ENCODE results near the gene CYCS.

Gene CYCS

DNA sequence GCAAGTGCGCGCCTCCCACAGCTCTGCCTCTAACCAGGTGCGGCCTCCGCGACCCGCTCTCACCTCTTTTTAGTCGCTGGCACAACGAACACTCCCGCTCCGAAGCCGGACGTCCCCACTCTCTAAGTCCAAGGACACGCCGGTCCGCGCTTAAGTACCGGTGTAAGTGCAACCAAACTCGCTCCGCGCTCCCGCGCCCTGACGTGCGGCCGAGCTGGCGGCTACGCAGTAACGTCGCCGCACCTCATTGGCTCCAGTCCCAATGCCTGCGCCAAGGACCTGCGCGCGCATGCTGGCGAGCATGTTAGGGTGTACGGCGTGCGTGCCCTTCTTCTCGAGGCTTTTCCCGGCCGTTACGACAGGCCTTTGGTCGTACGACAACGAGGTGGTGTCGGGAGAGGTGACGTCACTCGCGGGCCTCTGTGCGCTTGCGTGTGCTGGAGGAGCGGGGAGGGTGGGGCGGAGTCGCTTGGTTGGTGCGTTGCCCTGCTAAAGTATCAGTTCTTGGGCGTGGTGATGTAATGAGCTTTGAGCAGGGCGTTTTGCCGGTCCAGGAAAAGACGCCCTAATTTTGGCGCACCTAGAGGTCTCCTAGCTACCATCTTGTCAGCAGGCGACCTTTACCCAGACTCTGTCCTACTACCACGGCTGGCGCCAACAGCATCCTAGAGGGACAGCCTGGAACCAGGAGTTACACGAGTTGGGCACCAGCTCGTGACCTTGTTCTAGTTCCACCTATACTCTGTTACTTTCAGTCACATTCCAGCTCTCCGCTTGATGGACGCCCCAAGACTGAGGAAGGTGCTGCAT, at the start of gene CYCS:
TSS of gene CYCS (minus strand) at position 124 of the 810 bp plus-strand sequence. CDS start 1,141 bp downstream, outside the sequence.
- H3K4me3 ChIP-seq (ENCODE audit: low read depth, low read length): peak within 1 kb of the TSS; percentile 95
- ChIA-PET CTCF (interaction anchor here (1.4 to 4.3 kb wide), 2 partner anchors 27 to 55 kb away, joined by 4 to 17 read pairs; no protein-coding TSS in a partner anchor), POLR2A (interaction anchor here (0.6 to 2.2 kb wide), 20 partner anchors 9 to 1075 kb away, joined by 3 to 11 read pairs (median 4); partner anchors contain the start of gene PALS2)
- peak; percentile 98 for DNase-seq (ENCODE audit: low read depth, low spot score)
- TF ChIP-seq, protein P1, sequence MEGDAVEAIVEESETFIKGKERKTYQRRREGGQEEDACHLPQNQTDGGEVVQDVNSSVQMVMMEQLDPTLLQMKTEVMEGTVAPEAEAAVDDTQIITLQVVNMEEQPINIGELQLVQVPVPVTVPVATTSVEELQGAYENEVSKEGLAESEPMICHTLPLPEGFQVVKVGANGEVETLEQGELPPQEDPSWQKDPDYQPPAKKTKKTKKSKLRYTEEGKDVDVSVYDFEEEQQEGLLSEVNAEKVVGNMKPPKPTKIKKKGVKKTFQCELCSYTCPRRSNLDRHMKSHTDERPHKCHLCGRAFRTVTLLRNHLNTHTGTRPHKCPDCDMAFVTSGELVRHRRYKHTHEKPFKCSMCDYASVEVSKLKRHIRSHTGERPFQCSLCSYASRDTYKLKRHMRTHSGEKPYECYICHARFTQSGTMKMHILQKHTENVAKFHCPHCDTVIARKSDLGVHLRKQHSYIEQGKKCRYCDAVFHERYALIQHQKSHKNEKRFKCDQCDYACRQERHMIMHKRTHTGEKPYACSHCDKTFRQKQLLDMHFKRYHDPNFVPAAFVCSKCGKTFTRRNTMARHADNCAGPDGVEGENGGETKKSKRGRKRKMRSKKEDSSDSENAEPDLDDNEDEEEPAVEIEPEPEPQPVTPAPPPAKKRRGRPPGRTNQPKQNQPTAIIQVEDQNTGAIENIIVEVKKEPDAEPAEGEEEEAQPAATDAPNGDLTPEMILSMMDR (IDR thresholded peaks at IDR 0.05; ENCODE audit: insufficient read depth, low read length, missing control alignments): no peak

- DNase-seq (ENCODE audit: low read depth, low spot score): no peak
- POLR2A ChIA-PET: no interaction called here
- TF ChIP-seq, protein P1 (IDR thresholded peaks at IDR 0.05; ENCODE audit: insufficient read depth, low read length, missing control alignments): no peak
- CTCF ChIA-PET: interaction anchor here (4.2 kb wide), 1 partner anchor 13 kb away, joined by 27 read pairs; no protein-coding TSS in a partner anchor
- H3K4me3 ChIP-seq (ENCODE audit: low read depth, low read length): no peak overlapping the region
These were observed 48.1 kb upstream of the CYCS start for GRCh38 chr7:25173184-25173583.

DNA sequence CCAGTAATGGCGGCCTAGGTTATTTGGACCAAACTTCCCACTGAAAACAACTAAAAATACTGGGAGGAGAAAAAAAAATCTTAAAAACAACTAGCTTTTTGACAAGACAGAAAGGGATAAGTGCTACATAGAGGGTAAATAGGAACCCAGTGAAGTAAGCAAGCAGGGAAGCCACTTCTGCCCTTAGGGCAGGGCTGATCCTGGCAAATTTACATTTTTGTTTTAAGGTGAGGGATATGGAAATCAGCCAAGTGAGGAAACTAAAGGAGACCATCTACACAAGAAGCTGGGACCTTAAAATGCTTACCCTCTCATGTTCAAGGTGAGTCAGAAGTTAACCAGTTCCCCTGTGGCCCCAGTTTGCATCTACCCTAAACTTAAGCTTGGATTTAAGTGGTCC, 46.5 kb upstream of the CYCS start:
- H3K4me3 ChIP-seq (ENCODE audit: low read depth, low read length): no peak overlapping the region
- POLR2A ChIA-PET: no interaction called here
- TF ChIP-seq, protein P1 (IDR thresholded peaks at IDR 0.05; ENCODE audit: insufficient read depth, low read length, missing control alignments): no peak
- CTCF ChIA-PET: interaction anchor here (1.0 to 3.3 kb wide), 4 partner anchors 9 to 45 kb away, joined by 3 to 22 read pairs (median 9); a partner anchor contains a TSS
- no peak for DNase-seq (ENCODE audit: low read depth, low spot score)

DNA sequence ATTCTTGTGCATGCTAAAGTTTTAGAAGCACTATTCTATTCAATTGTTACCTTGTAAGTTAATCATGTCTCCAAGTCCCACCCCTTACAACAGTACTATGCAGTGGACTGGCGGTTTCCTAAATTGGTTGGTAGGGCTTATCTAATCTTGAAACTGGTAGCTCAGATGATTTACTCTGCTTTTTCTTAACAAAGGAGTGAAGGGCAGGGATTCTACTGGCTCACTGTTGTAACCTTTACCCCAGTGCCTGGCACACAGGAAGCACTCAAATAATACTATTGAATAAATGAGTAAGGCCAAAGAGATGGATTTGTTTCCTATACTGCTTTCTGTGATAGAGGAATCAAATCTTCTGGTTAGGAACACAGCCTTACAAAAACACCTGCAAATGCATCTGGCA, 46.0 kb upstream of the CYCS start:
- POLR2A ChIA-PET: no interaction called here
- no peak for DNase-seq (ENCODE audit: low read depth, low spot score)
- TF ChIP-seq, protein P1 (IDR thresholded peaks at IDR 0.05; ENCODE audit: insufficient read depth, low read length, missing control alignments): no peak
- CTCF ChIA-PET: interaction anchor here (1.1 to 3.3 kb wide), 3 partner anchors 9 to 46 kb away, joined by 6 to 22 read pairs (median 12); a partner anchor contains a TSS
- H3K4me3 ChIP-seq (ENCODE audit: low read depth, low read length): no peak overlapping the region

DNA sequence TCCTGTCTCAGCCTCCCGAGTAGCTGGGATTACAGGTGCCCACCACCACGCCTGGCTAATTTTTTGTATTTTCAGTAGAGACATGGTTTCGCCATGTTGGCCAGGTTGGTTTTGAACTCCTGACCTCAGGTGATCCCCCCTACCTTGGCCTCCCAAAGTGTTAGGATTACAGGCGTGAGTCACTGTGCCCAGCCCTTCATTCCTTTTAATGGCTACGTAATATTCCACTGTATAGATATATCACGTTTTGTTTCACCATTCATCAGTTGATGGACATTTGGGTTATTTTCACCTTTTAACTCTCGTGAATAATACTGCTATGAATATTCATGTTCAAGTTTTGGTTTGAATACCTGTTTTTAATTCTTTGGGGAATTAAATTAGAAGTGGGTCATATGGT, 44.6 kb upstream of the CYCS start:
- DNase-seq (ENCODE audit: low read depth, low spot score): no peak
- no peak overlapping the region for H3K4me3 ChIP-seq (ENCODE audit: low read depth, low read length)
- ChIA-PET CTCF (interaction anchor here (3.3 kb wide), 1 partner anchor 10 kb away, joined by 22 read pairs; a partner anchor contains a TSS), POLR2A (no interaction called here)
- TF ChIP-seq, protein P1 (IDR thresholded peaks at IDR 0.05; ENCODE audit: insufficient read depth, low read length, missing control alignments): no peak

DNA sequence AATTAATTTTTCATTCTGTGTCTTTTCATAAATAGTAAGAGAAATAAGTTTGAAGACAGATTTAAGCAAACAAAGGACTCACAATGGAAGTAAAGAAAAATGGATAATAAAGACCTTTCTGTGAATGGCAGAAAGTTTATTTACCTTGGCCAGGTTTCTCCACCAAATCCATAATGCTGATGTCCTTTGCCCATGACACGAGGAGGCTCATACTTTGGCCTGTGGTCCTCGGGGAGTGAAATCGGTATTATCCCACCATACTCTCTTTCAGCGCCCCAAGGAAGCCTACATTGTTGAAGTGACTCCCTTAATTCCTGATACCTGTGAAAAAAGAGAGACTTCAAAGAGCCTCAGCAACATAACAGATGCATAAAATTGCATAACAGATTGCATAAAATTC, 43.1 kb upstream of the CYCS start:
- ChIA-PET CTCF (no interaction called here), POLR2A (no interaction called here)
- no peak for DNase-seq (ENCODE audit: low read depth, low spot score)
- TF ChIP-seq, protein P1 (IDR thresholded peaks at IDR 0.05; ENCODE audit: insufficient read depth, low read length, missing control alignments): no peak
- no peak overlapping the region for H3K4me3 ChIP-seq (ENCODE audit: low read depth, low read length)
